Ascending aorta (tissue), 2 donors: ENCODE data around the gene ZSCAN18. TPM values are rescaled to one million over a fixed set of nuclear protein-coding genes. Genes with fewer than 3 reads are reported as not detected.

Experiments
- DNase-seq, 2 donors: peaks; one replicate each; pipeline ENCODE4 v3.0.0-alpha.2; 2019; ENCODE audit warnings: low spot score in 2 of 2
- H3K27ac ChIP-seq, 2 donors: fragments of 200-600 bp; sonication (generic); one replicate each; pipeline ENCODE4 v1.5.1; 2016 to 2017; ENCODE audit warnings: mild to moderate bottlenecking in 1 of 2
- H3K27me3 ChIP-seq: fragments of 200-600 bp; sonication (generic); one replicate; pipeline ENCODE4 v1.5.1; 2017
- H3K36me3 ChIP-seq, 2 donors: fragments of 200-600 bp; sonication (generic); one replicate each; pipeline ENCODE4 v1.5.1; 2016
- H3K4me1 ChIP-seq, 2 donors: fragments of 200-600 bp; sonication (generic); one replicate each; pipeline ENCODE4 v1.5.1; 2016 to 2017; ENCODE audit warnings: mild to moderate bottlenecking in 1 of 2
- H3K4me3 ChIP-seq, 2 donors: fragments of 200-600 bp; sonication (generic); one replicate each; pipeline ENCODE4 v1.5.1; 2016 to 2017; ENCODE audit warnings: mild to moderate bottlenecking in 1 of 2
- H3K9me3 ChIP-seq, 2 donors: fragments of 200-600 bp; sonication (generic); one replicate each; pipeline ENCODE4 v1.5.1; 2016
- intact Hi-C: fragments of 100-400 bp; cut with DNase I; formaldehyde crosslinking; loops from one replicate; pipeline ENCODE4 v1.15.1; 2023
- total RNA-seq: library from RNA; depleted of rRNA; stranded (reverse); fragments of >200 nt; gene quantifications from one replicate; pipeline ENCODE4 v1.1.0, GENCODE V29; 2016
- TF ChIP-seq, protein P1 (sequence below), 3 experiments: fragments of 200-600 bp in 2 of 3; fragments of 450-650 bp in 1 of 3; sonication (generic) in 2 of 3; IDR thresholded peaks; one replicate each; pipeline ENCODE4 v1.5.1; 2016 to 2019; ENCODE audit warnings: antibody characterized with exemption in 3 of 3, mild to moderate bottlenecking in 1 of 3, moderate library complexity in 1 of 3

ZSCAN18 gene
- total RNA-seq, 1 donor from 2014 or later, result 181 TPM

DNA sequence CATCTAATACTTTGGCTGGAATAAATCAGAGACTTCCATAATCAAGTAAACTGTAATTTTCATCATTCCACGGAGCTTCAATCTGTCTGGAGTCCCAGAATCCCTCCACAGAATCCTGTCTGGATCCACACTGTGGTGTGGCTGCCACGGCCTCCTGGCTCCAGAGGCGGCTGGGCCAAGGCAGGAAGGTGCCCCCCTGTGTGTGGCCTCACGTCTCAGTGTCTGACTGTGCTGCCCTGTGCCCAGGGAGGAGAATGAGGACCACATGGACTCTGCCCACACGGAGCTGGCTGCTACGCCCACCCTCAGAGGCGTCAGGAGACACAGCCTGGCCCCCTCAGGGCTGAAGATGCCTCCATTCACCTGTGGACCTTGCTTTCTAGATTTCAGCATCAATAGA lies 51.2 kb downstream of the ZSCAN18 start:
- no peak overlapping the region for H3K4me3 ChIP-seq

DNA sequence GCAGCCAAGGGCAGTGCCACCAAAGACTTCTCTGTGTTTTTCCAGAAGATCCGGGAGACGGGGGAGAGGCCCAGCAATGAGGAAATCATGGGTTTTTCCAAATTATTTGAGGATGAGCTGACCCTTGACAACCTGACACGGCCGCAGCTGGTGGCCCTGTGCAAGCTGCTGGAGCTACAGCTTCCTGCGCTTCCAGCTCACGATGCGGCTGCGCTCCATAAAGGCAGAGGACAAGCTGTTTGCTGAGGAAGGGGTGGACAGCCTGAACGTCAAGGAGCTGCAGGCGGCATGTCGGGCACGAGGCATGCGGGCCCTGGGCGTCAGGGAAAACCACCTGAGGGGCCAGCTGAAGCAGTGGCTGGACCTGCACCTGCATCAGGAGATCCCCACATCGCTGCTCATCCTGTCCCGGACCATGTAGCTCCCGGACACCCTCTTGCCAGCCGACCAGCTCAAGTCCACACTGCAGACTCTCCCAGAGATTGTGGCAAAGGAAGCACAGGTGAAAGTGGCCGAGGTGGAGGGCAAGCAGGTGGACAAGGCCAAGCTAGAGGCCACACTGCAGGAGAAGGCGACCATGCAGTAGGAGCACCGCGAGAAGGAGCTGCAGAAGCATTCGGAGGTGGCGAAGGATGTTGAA lies 52.5 kb downstream of the ZSCAN18 start:
- H3K9me3 ChIP-seq, result peaks cover 44 to 66% of the 10 kb centered on the region in 2 donors
- TF ChIP-seq, protein P1, sequence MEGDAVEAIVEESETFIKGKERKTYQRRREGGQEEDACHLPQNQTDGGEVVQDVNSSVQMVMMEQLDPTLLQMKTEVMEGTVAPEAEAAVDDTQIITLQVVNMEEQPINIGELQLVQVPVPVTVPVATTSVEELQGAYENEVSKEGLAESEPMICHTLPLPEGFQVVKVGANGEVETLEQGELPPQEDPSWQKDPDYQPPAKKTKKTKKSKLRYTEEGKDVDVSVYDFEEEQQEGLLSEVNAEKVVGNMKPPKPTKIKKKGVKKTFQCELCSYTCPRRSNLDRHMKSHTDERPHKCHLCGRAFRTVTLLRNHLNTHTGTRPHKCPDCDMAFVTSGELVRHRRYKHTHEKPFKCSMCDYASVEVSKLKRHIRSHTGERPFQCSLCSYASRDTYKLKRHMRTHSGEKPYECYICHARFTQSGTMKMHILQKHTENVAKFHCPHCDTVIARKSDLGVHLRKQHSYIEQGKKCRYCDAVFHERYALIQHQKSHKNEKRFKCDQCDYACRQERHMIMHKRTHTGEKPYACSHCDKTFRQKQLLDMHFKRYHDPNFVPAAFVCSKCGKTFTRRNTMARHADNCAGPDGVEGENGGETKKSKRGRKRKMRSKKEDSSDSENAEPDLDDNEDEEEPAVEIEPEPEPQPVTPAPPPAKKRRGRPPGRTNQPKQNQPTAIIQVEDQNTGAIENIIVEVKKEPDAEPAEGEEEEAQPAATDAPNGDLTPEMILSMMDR (IDR thresholded peaks at IDR 0.05), result no peak
- DNase-seq, result no peak

More for the DNA sequence above, 51.2 kb downstream of the ZSCAN18 start:
- intact Hi-C loops, result no loop called here
- H3K4me1 ChIP-seq, result no peaks in the 10 kb centered on the region
- H3K36me3 ChIP-seq, result no peaks in the 10 kb centered on the region
- no peaks in the 10 kb centered on the region for H3K27me3 ChIP-seq
- TF ChIP-seq, protein P1 (IDR thresholded peaks at IDR 0.05), result no peak
- no peak for DNase-seq
- H3K27ac ChIP-seq, result no peak overlapping the region
- H3K9me3 ChIP-seq, result peaks cover 35 to 54% of the 10 kb centered on the region in 2 donors

DNA sequence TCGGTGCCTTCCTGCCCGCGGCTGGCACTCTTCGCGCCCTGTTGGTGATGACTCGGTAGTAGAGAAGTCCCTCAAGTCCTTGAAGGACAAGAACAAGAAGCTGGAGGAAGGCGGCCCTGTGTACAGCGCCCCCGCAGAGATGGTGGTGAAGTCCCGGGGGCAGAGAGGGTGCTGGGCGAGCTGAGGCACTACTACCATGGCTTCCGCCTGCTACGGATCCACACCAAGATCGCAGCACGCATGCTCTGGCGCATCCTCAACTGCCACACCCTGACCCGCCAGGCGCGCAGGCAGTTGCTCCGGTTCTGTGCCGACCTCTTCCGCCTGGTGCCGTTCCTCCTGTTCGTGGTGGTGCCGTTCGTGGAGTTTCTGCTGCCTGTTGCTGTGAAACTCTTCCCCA lies 53.1 kb downstream of the ZSCAN18 start:
- intact Hi-C loops, result no loop called here
- peaks cover 44 to 64% of the 10 kb centered on the region in 2 donors for H3K9me3 ChIP-seq

More for the DNA sequence above, 52.5 kb downstream of the ZSCAN18 start:
- H3K27ac ChIP-seq, result no peak overlapping the region
- no peak overlapping the region for H3K4me3 ChIP-seq
- no peaks in the 10 kb centered on the region for H3K4me1 ChIP-seq
- no peaks in the 10 kb centered on the region for H3K27me3 ChIP-seq
- intact Hi-C loops, result no loop called here
- no peaks in the 10 kb centered on the region for H3K36me3 ChIP-seq

DNA sequence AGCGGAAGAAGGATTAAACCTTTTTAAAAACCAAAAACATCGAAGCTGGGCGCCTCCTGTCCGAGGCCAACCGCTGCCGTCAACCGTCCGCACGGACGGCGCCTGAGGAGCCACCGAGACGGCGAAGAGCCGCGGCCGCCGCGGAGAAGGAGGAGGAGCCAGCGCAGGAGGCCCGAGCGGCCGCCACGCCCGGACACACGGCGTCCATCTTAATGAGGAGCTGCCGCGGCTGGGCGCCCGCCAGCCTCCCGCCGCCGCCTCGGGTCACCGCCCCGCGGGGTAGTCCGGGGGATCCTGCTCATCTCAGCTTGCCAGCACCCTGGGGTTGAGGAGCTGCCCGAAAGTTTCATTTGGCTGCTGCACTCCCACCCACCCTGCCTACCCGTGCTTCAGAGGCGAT lies 53.6 kb downstream of the ZSCAN18 start:
- H3K36me3 ChIP-seq, result no peaks in the 10 kb centered on the region
- intact Hi-C loops, result no loop called here
- peaks cover 45 to 64% of the 10 kb centered on the region in 2 donors for H3K9me3 ChIP-seq
- H3K27me3 ChIP-seq, result no peaks in the 10 kb centered on the region
- H3K27ac ChIP-seq, result no peak overlapping the region
- TF ChIP-seq, protein P1 (IDR thresholded peaks at IDR 0.05), result no peak
- no peak for DNase-seq
- H3K4me3 ChIP-seq, result no peak overlapping the region
- no peaks in the 10 kb centered on the region for H3K4me1 ChIP-seq

More for the DNA sequence above, 53.1 kb downstream of the ZSCAN18 start:
- DNase-seq, result no peak
- no peak overlapping the region for H3K27ac ChIP-seq
- no peak overlapping the region for H3K4me3 ChIP-seq
- no peaks in the 10 kb centered on the region for H3K4me1 ChIP-seq
- TF ChIP-seq, protein P1 (IDR thresholded peaks at IDR 0.05), result no peak
- H3K27me3 ChIP-seq, result no peaks in the 10 kb centered on the region
- no peaks in the 10 kb centered on the region for H3K36me3 ChIP-seq

DNA sequence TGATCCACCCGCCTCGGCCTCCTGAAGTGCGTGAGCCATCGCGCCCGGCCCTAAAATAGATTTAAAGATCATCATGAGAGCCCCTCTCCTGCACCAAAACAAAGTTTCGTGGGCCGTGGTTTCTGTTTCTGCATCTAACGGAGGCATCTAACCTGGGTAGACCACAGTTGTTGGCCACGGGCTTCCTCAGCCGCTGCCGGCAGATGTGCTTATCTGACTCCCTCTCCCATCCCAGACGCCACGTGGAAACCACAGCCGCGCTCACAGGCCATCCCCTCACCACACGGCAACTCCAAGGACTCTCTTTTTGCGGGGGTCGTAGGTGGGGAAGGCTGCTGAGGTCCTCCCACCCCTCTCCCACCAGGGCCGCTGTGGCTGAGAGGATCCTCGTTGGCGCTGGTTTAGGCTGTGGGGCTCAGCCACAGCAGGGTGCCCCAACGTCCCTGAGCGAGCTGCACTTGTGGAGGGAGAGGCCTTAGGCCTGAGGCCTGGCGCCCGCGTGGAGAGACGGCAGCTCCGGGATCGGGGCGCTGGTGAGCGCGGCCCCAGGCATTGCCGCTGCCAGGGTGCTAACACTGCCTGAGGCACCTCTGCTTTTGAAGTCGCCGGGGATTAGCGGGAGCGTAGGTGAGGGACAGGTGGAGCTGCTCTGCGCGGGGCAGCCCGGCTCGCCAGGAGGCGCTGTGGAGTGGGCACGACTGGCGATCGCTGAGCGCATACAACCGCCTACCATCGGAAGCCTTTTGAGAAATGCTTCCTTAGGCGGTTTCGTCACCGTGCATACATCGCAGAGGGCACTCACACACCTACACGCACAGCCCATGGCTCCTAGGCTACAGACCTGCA lies 55.3 kb downstream of the ZSCAN18 start:
- H3K4me3 ChIP-seq, result no peak overlapping the region

More for the DNA sequence above, 55.3 kb downstream of the ZSCAN18 start:
- intact Hi-C loops, result no loop called here
- no peak for DNase-seq
- H3K4me1 ChIP-seq, result no peaks in the 10 kb centered on the region
- H3K36me3 ChIP-seq, result no peaks in the 10 kb centered on the region
- H3K27me3 ChIP-seq, result peaks cover 5% of the 10 kb centered on the region
- TF ChIP-seq, protein P1 (IDR thresholded peaks at IDR 0.05), result no peak
- H3K9me3 ChIP-seq, result peaks cover 40 to 70% of the 10 kb centered on the region in 2 donors
- H3K27ac ChIP-seq, result no peak overlapping the region
